Stomach (tissue), 9 donors: ENCODE measurements around the gene PRR15L. TPM values are rescaled to one million over a fixed set of nuclear protein-coding genes. Genes with fewer than 3 reads are reported as not detected.

Experiments
- DNase-seq, 2 donors: peaks; one replicate each; pipeline versions ENCODE4 v3.0.0 to v3.0.0-alpha.2; 2013 to 2019
- H3K27ac ChIP-seq, 5 donors: fragments of 200-600 bp in 4 of 5; sonication (generic) in 4 of 5; one replicate each; pipeline ENCODE4 v1.5.1; 2013 to 2019; ENCODE audit warnings: mild to moderate bottlenecking in 1 of 5, moderate library complexity in 1 of 5
- H3K27me3 ChIP-seq, 3 donors: fragments of 200-600 bp; sonication (generic); one replicate each; pipeline ENCODE4 v1.5.1; 2017 to 2019; ENCODE audit warnings: mixed run types in 1 of 3
- H3K36me3 ChIP-seq, 4 donors: fragments of 200-600 bp; sonication (generic); 1 replicate in 3 of 4; 2 replicates in 1 of 4; pipeline ENCODE4 v1.5.1; 2016 to 2019
- H3K4me1 ChIP-seq, 4 donors: fragments of 200-600 bp; sonication (generic); one replicate each; pipeline ENCODE4 v1.5.1; 2016 to 2019
- H3K4me3 ChIP-seq, 4 donors: fragments of 200-600 bp; sonication (generic) in 3 of 4; one replicate each; pipeline ENCODE4 v1.5.1; 2016 to 2019; ENCODE audit warnings: mild to moderate bottlenecking in 1 of 4
- H3K9me3 ChIP-seq, 4 donors: fragments of 200-600 bp; sonication (generic); one replicate each; pipeline ENCODE4 v1.5.1; 2016 to 2019
- CTCF ChIP-seq, 7 experiments: fragments of 450-650 bp in 4 of 7; fragments of 200-600 bp in 3 of 7; sonication (generic) in 3 of 7; IDR thresholded peaks; one replicate each; pipeline ENCODE4 v1.5.1; 2016 to 2019; ENCODE audit warnings: antibody characterized with exemption in 7 of 7, control low read depth in 2 of 7, mild to moderate bottlenecking in 1 of 7
- EP300 ChIP-seq: sonication (generic); formaldehyde crosslinking; IDR thresholded peaks from one replicate; pipeline ENCODE4 v1.6.1; 2017; ENCODE audit warnings: antibody characterized with exemption
- POLR2A ChIP-seq, 4 donors: fragments of 450-650 bp; IDR thresholded peaks; one replicate each; pipeline ENCODE4 v1.6.1; 2016; ENCODE audit warnings: antibody characterized with exemption in 4 of 4, control low read depth in 2 of 4, mild to moderate bottlenecking in 1 of 4, moderate library complexity in 1 of 4
- POLR2AphosphoS5 ChIP-seq, 3 donors: sonication (generic); formaldehyde crosslinking; IDR thresholded peaks; one replicate each; pipeline ENCODE4 v1.6.1; 2016; ENCODE audit warnings: antibody characterized with exemption in 3 of 3
- WGBS, 5 donors: extraction: QIAGEN DNeasy Blood & Tissue Kit in 3 of 5; methylation state at CpG; one replicate each; pipeline versions ENCODE4 v1.1.5 to v1.1.7; 2013 to 2018; 5-methylcytosine and 5-hydroxymethylcytosine counted together
- intact Hi-C: fragments of 100-400 bp; cut with DNase I; formaldehyde crosslinking; loops from one replicate; pipeline ENCODE4 v1.15.1; 2023; ENCODE audit warnings: low total_unique reads
- polyA plus RNA-seq, 3 donors: library from polyadenylated mRNA; stranded (reverse); fragments of 200-250 nt; gene quantifications; one replicate each; pipeline ENCODE4 v1.2.3, GENCODE V29; 2013
- total RNA-seq, 5 donors: library from RNA; depleted of rRNA; stranded (reverse); fragments of >200 nt; gene quantifications; one replicate each; pipeline versions ENCODE4 v1.1.0 to v1.2.3, GENCODE V29; 2014 to 2016
- donor health status: healthy with polysubstance abuse.
- donor health status: Bipolar disorder and iron deficiency.
- donor health status: healthy.

The PRR15L gene
- total and polyA plus RNA-seq, 8 donors = 23.9 to 102 (median 74.7) TPM

DNA sequence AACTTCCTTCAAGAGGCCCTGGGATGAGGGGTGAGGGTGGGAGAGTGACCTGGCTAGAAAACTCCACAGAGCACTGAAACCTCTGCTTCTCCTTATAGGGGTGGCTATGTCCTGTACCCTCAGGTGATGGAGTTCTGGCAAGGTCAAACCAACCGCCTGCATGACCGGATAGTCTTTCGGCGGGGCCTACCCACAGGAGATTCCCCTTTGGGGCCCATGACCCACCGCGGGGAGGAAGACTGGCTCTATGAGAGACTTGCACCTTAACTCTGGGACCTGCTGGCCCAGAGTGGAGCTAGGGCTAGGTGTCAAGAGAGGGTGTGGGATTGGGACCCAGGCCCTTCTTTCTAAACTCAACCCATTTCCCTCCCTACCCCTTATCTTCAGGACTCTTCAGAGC, 11.2 kb downstream of the PRR15L start:
- Histone ChIP-seq H3K9me3 (no peaks in the 10 kb centered on the region), H3K4me3 (no peak overlapping the region), H3K4me1 (peaks cover 61 to 88% (median 76%) of the 10 kb centered on the region in 4 donors), H3K27me3 (no peaks in the 10 kb centered on the region), H3K36me3 (peaks cover 6 to 36% (median 29%) of the 10 kb centered on the region in 4 donors), H3K27ac (peak overlapping the region; percentile 73 to 94 (median 89))
- TF ChIP-seq POLR2A (IDR thresholded peaks at IDR 0.05) (no peak), EP300 (no peak), POLR2AphosphoS5 (IDR thresholded peaks at IDR 0.05) (no peak), CTCF (IDR thresholded peaks at IDR 0.05) (no peak)
- WGBS, 5 donors = 86 to 96% (median 87%) methylated on average over 6 of the region's 6 CpGs
- intact Hi-C loops = no loop called here
- no peak for DNase-seq

GRCh38 chr17:47945529-47946508, 11.9 kb downstream of the PRR15L start:
- peak in 1 of 2 donors; percentile 67 for DNase-seq
- H3K9me3 ChIP-seq = no peaks in the 10 kb centered on the region
- intact Hi-C loops = no loop called here
- peak overlapping the region; percentile 73 to 94 (median 89) for H3K27ac ChIP-seq
- H3K36me3 ChIP-seq = peaks cover 6 to 35% (median 26%) of the 10 kb centered on the region in 4 donors
- WGBS, 5 donors = 43 to 66% (median 52%) methylated on average over 10 of the region's 10 CpGs
- no peak overlapping the region for H3K4me3 ChIP-seq
- H3K27me3 ChIP-seq = no peaks in the 10 kb centered on the region
- H3K4me1 ChIP-seq = peaks cover 58 to 84% (median 74%) of the 10 kb centered on the region in 4 donors
- TF ChIP-seq POLR2A (IDR thresholded peaks at IDR 0.05) (no peak), POLR2AphosphoS5 (IDR thresholded peaks at IDR 0.05) (no peak), CTCF (IDR thresholded peaks at IDR 0.05) (no peak), EP300 (no peak)

GRCh38 chr17:47945080-47945479, 12.6 kb downstream of the PRR15L start:
- peak overlapping the region; percentile 73 to 94 (median 89) for H3K27ac ChIP-seq
- intact Hi-C loops = no loop called here
- no peaks in the 10 kb centered on the region for H3K27me3 ChIP-seq
- no peaks in the 10 kb centered on the region for H3K9me3 ChIP-seq
- WGBS, 5 donors = 63 to 79% (median 69%) methylated on average over 8 of the region's 8 CpGs
- DNase-seq = no peak
- H3K36me3 ChIP-seq = peaks cover 6 to 35% (median 26%) of the 10 kb centered on the region in 4 donors
- TF ChIP-seq EP300 = no peak
- TF ChIP-seq POLR2A (IDR thresholded peaks at IDR 0.05) = no peak
- no peak for TF ChIP-seq POLR2AphosphoS5 (IDR thresholded peaks at IDR 0.05)
- no peak for TF ChIP-seq CTCF (IDR thresholded peaks at IDR 0.05)
- no peak overlapping the region for H3K4me3 ChIP-seq
- peaks cover 57 to 86% (median 75%) of the 10 kb centered on the region in 4 donors for H3K4me1 ChIP-seq

- no peak for DNase-seq
- WGBS, 5 donors = 73 to 76% (median 74%) methylated on average over 6 of the region's 6 CpGs
- intact Hi-C loops = no loop called here
- H3K27ac ChIP-seq = peak overlapping the region in 4 of 5 donors; percentile 87 to 90 (median 88)
- peaks cover 35 to 63% (median 50%) of the 10 kb centered on the region in 4 donors for H3K4me1 ChIP-seq
- peaks cover 6 to 31% (median 23%) of the 10 kb centered on the region in 4 donors for H3K36me3 ChIP-seq
- TF ChIP-seq POLR2AphosphoS5 (IDR thresholded peaks at IDR 0.05) (no peak), EP300 (no peak), POLR2A (IDR thresholded peaks at IDR 0.05) (no peak), CTCF (IDR thresholded peaks at IDR 0.05) (no peak)
- H3K4me3 ChIP-seq = peak overlapping the region in 3 of 4 donors; percentile 75 to 83 (median 81)
- H3K9me3 ChIP-seq = no peaks in the 10 kb centered on the region
- no peaks in the 10 kb centered on the region for H3K27me3 ChIP-seq
Measured at GRCh38 chr17:47942568-47942967, 15.1 kb downstream of the PRR15L start.
